GM12891 (cell line): ENCODE data around the gene ROR1.

Experiments
- DNase-seq: peaks from one replicate; pipeline ENCODE4 v3.0.0; 2011; ENCODE audit warnings: low spot score; ENCODE audit not compliant: insufficient read length
- FAIRE-seq: peaks from 2 replicates; lab custom pipeline; 2011; peaks lifted over from hg19 to GRCh38; lab: Jason Lieb, UNC
- PAX5 ChIP-seq: IDR thresholded peaks from 2 replicates; pipeline ENCODE4 v1.6.1; 2011; ENCODE audit warnings: low read length, moderate library complexity, mild to moderate bottlenecking; ENCODE audit not compliant: insufficient read depth, severe bottlenecking
- POLR2A ChIP-seq: IDR thresholded peaks from 2 replicates; pipeline ENCODE4 v1.6.1; 2011; ENCODE audit warnings: low read depth, low read length, control low read depth
- POLR2AphosphoS5 ChIP-seq: IDR thresholded peaks from 2 replicates; pipeline ENCODE4 v1.6.1; 2011; ENCODE audit warnings: low read depth, low read length, control low read depth
- POU2F2 ChIP-seq: IDR thresholded peaks from 2 replicates; pipeline ENCODE4 v1.6.1; 2011; ENCODE audit warnings: low read depth, mild to moderate bottlenecking, control low read depth, low read length, moderate library complexity
- SPI1 ChIP-seq: IDR thresholded peaks from 2 replicates; pipeline ENCODE4 v1.6.1; 2011; ENCODE audit warnings: low read depth, low read length, control low read depth
- TAF1 ChIP-seq: IDR thresholded peaks from 2 replicates; pipeline ENCODE4 v1.6.1; 2011; ENCODE audit warnings: low read depth, low read length, control low read depth

The ROR1 gene

DNA sequence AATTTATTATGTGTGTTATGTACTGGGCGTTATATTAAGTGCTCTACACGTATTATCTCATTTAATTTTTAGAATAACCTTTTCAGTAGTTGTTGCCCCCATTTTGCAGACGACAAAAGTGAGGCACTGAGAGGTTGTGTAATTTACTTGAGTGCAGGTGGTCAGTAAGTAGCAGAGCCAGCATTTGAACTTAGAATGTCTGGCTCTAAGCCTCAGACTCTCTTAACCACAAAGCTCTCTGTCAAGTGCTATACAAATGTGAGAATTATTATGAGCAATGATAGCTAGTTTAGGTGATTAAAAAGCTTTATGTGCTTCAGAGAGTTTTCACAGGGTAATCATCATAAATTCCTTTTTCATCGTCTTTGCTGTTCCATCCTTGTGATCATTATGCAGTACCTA, 333.3 kb downstream of the ROR1 start:
- FAIRE-seq (no peak), DNase-seq (no peak)
- no peak for TF ChIP-seq POLR2AphosphoS5
- no peak for TF ChIP-seq POU2F2
- TF ChIP-seq PAX5 = no peak
- no peak for TF ChIP-seq SPI1
- TF ChIP-seq TAF1 = no peak
- TF ChIP-seq POLR2A = no peak

DNA sequence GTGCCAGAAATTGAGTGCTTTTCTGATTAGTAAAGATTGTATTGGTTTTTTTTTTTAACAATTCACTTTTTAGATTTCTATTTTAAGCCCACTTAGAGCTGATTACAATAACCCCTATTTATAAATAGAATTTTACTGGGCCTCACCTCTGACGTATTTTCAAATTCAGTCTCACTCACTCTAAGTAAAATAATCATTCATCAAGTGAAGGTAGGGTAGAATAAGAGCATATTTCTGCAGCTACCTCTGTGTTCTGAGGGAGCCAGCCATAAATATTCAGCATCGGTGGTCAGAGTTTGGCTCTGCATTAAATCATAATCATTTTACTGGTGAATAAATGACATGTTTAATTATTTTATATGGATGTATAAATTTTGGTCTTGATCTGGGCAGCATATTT, 333.8 kb downstream of the ROR1 start:
- TF ChIP-seq SPI1 (no peak), TAF1 (no peak), PAX5 (no peak), POLR2A (no peak), POLR2AphosphoS5 (no peak), POU2F2 (no peak)
- no peak for FAIRE-seq
- DNase-seq = no peak

GRCh38 chr1:64110924-64111777, 337.3 kb downstream of the ROR1 start:
- no peak for FAIRE-seq
- DNase-seq = no peak
- no peak for TF ChIP-seq POLR2AphosphoS5
- TF ChIP-seq TAF1 = no peak
- no peak for TF ChIP-seq POU2F2
- no peak for TF ChIP-seq SPI1
- no peak for TF ChIP-seq POLR2A
- no peak for TF ChIP-seq PAX5

DNA sequence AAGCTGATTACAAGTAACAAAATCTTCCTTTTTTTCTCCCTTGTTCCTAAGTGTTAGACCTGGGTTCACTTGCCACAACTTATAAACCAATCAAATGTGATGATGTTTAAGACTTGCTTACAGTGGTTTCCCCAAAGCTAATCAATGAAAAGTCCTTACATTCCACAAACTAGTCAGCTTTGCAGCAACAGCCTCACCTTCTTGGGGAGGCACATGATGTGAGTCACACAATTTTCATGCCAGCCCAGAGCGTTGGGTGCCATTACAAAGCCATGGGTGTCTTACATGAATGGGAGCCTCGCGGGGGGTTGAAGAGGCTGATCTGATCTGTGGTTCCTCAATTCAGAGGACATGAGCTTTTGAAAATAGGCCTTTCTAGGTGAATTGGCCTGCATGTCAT, 338.0 kb downstream of the ROR1 start:
- no peak for DNase-seq
- no peak for TF ChIP-seq POLR2A
- FAIRE-seq = no peak

- TF ChIP-seq POU2F2 = no peak
- no peak for TF ChIP-seq TAF1
- TF ChIP-seq SPI1 = no peak
- no peak for TF ChIP-seq POLR2A
- FAIRE-seq (no peak), DNase-seq (no peak)
Measured at GRCh38 chr1:64112281-64112680, 338.5 kb downstream of the ROR1 start.

- no peak for DNase-seq
- no peak for TF ChIP-seq PAX5
- TF ChIP-seq POLR2AphosphoS5 = no peak
- TF ChIP-seq TAF1 = no peak
- TF ChIP-seq POLR2A = no peak
- FAIRE-seq = no peak
Measured at GRCh38 chr1:64114012-64114525, 340.3 kb downstream of the ROR1 start.

GRCh38 chr1:64116537-64116936, 342.7 kb downstream of the ROR1 start:
- no peak for DNase-seq
- FAIRE-seq = no peak
- TF ChIP-seq POLR2AphosphoS5 (no peak), PAX5 (no peak), TAF1 (no peak), SPI1 (no peak), POU2F2 (no peak), POLR2A (no peak)

DNA sequence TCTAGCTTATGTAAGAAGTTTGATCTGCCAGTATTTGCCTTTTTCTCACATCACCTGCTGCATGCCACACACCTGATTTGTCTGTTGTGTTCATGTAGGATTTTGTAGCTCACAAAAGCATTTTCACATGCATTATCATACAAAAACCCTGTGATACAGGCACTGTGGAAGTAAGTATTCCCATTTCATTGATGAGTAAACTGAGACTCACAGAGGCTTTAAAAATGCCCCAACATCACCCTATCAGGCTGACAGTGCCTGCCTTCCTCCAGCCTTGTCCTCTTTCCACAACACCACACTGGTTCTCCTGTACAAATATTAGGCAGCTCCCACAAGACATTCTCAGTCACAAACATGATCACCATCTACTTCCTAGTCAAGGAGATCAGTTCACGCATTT, 343.7 kb downstream of the ROR1 start:
- no peak for DNase-seq
- no peak for TF ChIP-seq PAX5
- TF ChIP-seq TAF1 = no peak
- TF ChIP-seq SPI1 = no peak
- TF ChIP-seq POU2F2 = no peak
- TF ChIP-seq POLR2A = no peak
- TF ChIP-seq POLR2AphosphoS5 = no peak
- FAIRE-seq = no peak

- TF ChIP-seq TAF1 (no peak), SPI1 (no peak), POLR2AphosphoS5 (no peak), PAX5 (no peak), POLR2A (no peak), POU2F2 (no peak)
- DNase-seq (no peak), FAIRE-seq (no peak)
Measured at GRCh38 chr1:64121766-64122385, 348.1 kb downstream of the ROR1 start.

DNA sequence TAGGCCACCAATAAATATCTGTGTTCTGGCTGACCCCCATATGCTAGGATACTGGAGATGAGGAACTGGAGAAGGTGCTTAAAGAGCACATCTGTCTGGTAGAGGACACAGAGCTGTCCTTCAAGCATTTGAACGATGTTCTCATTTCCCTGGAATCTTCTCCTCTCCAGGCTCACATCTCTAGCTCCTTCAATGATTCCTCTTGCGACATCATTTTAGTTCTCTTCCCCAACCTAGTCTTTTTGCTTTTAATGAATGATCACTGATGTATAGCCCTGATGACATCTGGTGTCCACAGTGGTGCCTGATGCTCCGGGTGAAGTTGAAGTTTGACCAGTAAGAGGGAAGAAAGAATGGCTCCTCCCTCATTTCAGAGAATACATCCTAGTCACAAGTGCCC, 348.8 kb downstream of the ROR1 start:
- no peak for DNase-seq
- no peak for FAIRE-seq
- TF ChIP-seq TAF1 = no peak
- TF ChIP-seq POLR2AphosphoS5 = no peak
